Activated effector memory CD4-positive, alpha-beta T cell treated with anti-CD3 and anti-CD28 coated beads, Interleukin-2, amount 50 U/mL, for 16 hours (primary cell): ENCODE data around the gene LRRC8E.
"Not testable (repeated sequence)": the region's sequence is repeated elsewhere in the genome, so short reads cannot be mapped to it uniquely, and the experiment has no call there.

Experiments
- DNase-seq: peaks from one replicate; pipeline ENCODE4 v3.0.0-alpha.2; 2020

The LRRC8E gene

DNA sequence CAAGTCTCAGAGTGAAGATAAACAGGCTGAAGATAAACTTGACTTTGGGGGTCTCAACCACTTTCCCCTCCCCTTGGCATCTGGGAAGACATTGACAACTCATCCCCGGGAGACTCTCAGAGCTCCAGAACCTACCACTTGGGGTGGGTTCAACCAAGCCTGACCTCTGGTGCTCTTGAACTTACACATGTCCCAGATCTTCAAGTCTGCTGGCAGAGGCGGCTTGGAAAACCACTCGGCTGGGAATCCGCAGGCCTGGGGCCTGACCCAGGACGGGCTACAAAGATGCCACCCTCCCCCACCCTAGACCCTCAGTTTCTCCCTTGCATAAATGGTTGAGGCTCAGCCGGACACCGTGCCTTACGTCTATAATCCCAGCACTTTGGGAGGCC is 512 bp downstream of the LRRC8E start:
- DNase-seq: no peak

DNA sequence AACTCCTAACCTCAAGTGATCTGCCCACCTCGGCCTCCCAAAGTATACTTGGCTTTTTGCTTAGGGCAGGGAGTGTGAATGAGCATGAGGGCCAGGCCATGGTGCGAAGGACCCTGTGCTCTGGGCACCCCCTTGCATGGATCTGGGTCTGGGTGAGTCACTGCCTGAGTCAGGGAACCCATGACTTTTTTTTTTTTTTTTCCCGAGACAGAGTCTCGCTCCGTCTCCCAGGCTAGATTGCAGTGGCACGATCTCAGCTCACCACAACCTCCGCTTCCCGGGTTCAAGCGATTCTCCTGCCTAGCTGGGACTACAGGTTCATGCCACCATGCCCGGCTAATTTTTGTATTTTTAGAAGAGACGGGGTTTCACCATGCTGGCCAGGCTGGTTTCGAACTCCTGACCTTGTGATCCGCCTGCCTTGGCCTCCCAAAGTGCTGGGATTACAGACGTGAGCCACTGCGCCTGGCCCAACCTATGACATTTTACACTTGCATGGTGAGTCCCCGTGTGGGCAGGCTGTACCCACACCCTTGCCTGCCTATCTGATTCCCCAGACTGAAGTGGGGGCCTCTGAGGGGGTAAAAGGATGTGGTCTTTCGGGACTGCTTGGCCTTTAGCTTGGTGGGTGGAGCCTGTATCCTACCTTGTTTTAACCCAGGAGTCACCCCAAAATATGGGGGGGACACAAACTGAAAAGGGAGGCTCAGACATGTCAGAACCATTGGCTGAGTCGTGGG is 5.2 kb downstream of the LRRC8E start:
- DNase-seq: not testable (repeated sequence)

DNA sequence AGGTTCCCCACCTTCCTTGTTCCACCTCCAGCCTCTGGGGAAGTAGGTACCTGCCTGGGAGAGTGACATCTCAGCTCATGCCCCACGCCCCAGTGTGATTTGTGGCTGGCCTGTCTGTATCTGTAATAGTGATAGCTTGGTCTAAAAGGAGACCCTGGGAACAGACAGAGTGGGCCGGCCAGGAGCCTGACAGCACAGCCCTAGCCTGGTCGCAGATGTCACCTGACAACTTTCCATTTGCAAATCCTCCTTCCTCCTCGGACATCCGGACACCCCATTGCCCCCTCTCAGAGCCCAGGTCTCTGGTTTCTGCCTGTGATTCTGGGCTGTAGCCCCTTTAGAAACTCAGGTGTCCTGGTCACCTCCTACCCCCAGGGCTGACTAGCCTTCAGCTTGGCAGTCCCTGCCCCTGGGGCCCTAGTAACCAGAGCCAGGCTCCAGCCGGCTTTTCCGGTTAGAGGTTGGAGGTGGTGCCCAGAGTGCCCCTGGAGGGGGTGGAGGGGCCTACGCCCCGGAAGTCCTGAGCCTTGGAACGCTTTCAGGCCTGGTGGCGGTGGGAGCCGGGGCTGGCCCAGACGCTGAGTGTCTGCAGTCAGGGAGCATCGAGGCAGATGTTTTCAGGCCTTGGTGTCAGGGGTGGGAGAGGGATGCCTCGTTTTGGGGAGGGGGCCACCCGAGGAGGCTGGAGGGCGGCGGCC is 6.5 kb downstream of the LRRC8E start:
- DNase-seq: no peak

DNA sequence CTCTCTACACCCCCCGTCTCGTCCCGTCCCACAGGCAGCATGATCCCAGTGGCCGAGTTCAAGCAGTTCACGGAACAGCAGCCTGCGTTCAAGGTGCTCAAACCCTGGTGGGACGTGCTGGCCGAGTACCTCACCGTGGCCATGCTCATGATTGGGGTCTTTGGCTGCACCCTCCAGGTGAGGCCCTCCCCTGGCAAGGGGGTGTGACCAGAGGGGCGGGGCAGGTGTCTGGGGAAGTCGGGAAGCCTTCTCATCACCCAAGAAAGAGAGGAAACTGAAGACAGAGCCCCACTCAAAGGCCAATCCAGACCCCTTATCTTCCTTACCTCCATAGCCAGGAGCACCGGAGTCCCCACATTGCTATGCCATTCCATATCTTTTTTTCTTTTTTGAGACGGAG is 7.3 kb downstream of the LRRC8E start:
- DNase-seq: no peak

DNA sequence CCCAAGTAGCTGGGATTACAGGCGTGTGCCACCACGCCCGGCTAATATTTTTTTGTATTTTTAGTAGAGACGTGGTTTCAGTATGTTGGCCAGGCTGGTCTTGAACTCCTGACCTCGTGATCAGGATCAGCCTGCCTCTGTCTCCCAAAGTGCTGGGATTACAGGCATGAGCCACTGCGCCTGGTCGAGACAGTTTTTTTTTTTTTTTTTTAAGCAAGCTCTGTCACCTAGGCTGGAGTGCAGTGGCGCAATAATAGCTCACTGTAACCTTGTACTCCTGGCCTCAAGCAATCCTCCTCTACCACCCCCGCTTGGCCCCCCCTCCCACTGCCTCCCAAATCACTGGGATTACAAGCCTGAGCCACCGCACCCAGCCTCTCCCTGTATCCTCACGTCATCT is 9.0 kb downstream of the LRRC8E start:
- no peak for DNase-seq

DNA sequence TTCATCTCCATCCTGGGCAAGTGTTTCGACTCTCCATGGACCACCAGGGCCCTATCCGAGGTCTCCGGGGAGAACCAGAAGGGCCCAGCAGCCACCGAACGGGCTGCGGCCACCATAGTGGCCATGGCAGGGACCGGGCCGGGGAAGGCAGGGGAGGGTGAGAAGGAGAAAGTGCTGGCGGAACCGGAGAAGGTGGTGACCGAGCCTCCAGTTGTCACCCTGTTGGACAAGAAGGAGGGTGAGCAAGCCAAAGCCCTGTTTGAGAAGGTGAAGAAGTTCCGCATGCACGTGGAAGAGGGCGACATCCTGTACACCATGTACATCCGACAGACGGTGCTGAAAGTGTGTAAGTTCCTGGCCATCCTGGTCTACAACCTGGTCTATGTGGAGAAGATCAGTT is 10.7 kb downstream of the LRRC8E start:
- no peak for DNase-seq

DNA sequence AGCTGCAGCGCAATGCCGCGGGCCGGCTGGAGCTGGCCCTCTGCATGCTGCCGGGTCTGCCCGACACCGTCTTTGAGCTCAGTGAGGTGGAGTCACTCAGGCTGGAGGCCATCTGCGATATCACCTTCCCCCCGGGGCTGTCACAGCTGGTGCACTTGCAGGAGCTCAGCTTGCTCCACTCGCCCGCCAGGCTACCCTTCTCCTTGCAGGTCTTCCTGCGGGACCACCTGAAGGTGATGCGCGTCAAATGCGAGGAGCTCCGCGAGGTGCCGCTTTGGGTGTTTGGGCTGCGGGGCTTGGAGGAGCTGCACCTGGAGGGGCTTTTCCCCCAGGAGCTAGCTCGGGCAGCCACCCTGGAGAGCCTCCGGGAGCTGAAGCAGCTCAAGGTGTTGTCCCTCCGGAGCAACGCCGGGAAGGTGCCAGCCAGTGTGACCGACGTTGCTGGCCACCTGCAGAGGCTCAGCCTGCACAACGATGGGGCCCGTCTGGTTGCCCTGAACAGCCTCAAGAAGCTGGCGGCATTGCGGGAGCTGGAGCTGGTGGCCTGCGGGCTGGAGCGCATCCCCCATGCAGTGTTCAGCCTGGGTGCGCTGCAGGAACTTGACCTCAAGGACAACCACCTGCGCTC is 11.6 kb downstream of the LRRC8E start:
- DNase-seq: no peak

DNA sequence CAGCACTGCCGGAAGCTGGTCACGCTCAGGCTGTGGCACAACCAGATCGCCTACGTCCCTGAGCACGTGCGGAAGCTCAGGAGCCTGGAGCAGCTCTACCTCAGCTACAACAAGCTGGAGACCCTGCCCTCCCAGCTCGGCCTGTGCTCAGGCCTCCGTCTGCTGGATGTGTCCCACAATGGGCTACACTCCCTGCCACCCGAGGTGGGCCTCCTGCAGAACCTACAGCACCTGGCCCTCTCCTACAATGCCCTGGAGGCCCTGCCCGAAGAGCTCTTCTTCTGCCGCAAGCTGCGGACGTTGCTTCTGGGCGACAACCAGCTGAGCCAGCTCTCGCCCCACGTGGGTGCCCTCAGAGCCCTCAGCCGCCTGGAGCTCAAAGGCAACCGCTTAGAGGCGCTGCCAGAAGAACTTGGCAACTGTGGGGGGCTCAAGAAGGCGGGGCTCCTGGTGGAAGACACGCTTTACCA is 12.1 kb downstream of the LRRC8E start:
- DNase-seq: no peak

DNA sequence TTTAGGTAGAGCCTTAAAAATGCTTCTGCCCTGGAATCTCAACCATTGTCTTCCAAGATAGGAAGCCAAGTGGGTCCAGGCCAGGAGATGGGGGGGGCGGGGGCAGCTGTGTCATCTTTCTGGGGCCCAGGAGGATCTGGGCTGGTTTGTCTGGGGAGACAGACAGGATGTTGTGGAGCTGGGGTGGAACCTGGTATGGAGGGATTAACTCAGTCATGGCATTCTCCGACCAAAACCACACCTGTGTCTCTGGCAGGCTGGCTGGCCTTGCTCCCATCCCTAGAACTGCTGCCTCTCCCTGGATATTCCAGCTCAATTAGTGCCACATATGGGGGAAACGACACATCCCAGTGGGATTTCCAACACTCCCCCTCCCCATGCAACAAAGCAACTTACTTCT is 12.6 kb downstream of the LRRC8E start:
- no peak for DNase-seq

DNA sequence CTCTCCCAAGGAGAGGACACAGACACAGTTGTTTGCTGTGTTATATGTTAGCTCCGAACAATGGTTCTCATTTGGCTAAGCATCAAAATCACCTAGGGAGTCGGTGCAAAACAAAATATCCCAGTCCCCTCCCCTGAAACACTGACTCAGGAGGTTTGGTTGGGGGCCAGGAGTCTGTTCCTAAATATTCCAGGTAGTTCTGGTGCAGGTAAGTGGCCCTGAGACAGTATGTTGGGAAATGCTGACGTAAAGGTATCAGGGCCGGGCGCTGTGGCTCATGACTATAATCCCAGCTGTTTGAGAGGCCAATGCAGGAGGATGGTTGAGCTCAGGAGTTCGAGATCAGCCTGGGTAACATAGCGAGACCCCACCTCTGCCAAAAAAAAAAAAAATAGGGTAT is 13.0 kb downstream of the LRRC8E start:
- no peak for DNase-seq

DNA sequence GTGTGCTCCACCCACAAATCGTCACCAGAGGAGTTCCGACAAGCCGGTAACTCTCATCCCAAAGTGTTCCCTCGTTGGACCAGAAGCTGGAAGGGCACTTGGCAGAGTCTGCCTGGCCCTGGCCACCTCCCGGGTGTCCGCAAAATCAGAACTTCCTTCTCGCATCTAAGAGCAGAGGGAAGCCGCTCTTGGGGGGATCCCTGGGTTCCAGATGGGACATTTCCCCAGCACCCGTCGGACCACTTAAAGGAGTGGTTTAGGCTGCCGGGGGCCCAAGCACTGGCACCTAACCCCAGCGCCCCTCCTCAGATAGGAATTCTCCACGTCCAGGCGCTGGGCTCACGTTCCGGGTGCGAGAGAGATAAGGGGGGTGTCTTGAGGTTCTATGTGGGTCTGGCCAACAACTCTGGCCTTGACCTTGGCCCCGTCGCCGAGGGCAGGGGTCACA is 14.5 kb downstream of the LRRC8E start:
- DNase-seq: no peak

DNA sequence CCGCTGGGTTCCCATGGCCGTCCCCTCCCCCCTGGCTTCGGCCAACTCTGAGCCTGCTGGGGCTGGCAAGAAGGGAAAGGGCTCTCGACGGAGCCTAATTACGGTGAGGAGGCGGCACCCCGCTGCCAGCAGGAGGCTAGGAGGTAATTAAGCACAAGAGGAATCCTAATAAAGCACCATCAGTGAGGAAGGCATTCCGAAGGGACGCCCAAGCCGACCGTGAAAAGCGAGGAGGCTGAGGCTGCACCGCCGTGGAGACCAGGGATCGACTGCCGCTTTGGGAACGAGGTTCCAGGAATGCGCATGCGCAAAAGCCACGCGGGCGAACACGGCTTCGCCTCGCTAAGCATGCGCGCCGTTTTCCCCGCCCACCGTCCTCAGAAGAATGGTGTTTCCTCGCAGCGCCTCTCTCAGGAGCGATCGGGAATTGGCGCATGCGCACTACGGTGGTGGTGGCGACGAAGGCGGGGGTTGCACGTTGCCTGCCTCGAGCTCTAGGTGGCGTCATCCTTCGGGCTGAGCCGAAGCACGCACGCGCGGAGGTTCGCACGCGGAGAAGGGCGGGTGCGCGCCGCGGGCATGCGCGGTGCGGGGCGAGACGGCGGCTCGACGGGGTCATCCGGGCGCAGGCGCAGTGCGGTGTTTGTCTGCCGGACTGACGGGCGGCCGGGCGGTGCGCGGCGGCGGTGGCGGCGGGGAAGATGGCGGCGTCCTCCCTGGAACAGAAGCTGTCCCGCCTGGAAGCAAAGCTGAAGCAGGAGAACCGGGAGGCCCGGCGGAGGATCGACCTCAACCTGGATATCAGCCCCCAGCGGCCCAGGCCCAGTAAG is 15.1 kb downstream of the LRRC8E start, which contains the start of gene MAP2K7:
Gene MAP2K7, plus strand, starts transcription at position 634 of the 830 bp plus-strand sequence. Its CDS starts 68 bp downstream, at position 702.
- DNase-seq: peak; percentile 100

DNA sequence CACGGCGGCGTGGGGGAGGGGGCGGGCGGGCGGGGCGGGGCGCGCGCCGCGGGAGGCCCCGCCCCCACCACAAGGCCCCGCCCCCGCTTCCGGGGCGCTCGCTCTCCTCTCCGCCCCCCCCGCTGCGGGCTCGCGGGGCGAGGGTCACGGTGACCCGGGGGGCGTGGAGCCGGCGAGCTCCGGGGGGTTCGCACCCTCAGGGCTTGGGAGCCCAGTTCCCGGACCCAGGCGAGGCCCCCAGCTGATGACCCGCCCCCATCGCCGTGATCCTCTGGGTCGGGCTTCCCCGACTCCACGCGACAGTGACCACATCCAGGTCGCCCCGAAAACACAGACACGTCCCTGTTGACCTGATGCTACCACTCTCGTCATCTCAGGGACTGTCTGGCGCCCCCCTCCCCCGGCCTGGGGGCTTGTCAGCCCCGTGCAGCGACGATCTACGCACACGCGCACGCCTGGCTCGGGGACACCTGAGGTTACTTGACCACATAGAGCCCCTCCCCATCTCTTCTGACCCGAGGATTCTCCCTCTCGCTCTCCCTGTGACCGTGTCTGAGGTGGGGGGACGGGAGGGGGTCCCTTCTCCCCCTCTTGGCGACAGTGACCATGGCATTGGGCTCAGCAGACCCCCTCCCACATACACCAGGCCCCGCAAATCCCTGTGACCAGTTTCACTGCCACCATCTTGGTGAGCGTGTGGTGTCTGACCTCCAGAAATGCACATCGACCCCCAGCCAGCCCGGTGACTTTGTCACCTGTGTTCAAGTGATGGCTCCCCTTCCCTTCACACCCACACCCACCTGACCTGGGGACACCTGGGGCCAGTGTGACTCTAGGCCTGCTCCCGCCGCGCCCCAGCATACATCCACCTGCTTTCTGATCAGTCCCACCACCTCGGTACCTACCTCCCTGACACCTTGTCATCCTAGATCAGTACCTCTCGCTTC is 16.0 kb downstream of the LRRC8E start:
- no peak for DNase-seq

DNA sequence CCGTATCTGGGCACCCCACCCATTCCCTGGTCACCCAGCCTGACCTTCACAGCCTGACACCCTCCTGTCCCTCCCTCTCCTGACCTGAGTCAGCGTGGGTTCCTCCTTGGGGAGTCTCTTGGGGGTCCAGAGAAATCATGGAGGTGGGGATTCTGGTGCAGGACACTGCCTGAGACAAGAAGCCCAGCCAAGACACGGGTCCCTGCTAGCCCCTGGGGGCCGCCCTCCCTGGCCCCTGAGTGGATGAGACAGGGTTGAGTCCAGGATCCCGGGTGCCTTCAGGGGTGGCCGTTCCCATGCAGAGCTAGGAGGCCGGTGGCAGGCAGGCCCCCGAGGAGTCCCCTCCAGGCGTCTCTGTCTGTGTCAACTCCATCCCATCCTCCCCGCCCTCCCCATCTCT is 17.0 kb downstream of the LRRC8E start:
- no peak for DNase-seq

DNA sequence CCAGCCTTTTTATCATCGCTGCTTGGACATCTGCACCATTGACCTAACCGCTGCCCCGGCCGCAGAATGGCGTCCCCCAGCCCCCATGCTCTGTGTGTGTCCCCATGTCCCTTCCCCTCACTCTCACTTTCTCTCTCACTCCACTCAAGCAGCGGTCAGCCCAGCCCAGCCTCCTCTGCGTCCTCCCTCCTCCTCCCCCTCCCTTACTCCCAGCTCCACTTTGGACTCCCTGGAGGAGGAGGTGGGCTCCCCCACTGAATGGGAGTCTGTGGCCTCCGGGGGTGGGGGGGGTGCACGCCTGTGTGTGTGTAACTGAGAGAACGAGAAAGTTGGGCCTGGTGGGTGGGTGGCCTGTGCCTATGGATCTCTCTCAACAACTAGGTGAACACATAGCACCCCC is 17.5 kb downstream of the LRRC8E start:
- DNase-seq: no peak

DNA sequence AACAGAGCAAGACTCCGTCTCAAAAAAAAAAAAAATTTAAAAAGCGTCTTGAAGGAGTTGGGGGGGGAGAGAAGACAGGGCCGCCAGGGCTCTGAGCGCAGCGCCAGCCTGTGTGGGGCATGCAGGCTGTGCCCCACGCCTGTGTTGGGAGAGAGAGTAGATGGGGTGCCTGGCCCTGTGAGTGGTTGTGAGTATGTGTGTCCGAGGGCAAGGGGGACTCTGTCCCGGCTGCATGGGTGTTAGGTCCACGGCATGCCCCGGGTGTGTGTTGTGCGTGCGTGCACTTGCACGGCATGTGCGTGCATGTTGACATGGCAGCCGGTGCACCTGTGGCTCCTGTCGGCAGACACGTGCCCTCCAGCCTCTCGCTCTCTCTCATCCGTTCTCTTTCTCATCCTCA is 18.8 kb downstream of the LRRC8E start:
- DNase-seq: no peak

DNA sequence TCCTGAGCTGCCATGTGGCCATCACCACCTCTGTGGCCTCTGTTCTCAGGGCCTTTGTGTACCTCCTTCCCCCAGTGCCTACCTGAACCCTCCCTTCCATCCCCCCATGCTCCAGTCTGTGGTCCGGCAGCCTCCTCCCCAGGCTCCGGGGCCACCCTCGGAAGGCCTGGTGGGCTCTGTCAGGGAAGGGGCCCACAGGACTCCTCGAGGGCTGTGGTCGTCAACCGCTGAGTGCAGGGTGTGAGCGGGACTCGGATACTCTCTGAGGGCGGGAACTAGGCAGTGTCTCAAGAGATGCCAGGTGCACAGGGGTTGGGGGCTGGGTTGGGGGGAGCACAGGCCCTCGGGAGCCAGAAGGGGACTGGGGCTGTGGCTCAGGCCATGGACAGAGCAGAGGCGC is 19.2 kb downstream of the LRRC8E start:
- DNase-seq: no peak

DNA sequence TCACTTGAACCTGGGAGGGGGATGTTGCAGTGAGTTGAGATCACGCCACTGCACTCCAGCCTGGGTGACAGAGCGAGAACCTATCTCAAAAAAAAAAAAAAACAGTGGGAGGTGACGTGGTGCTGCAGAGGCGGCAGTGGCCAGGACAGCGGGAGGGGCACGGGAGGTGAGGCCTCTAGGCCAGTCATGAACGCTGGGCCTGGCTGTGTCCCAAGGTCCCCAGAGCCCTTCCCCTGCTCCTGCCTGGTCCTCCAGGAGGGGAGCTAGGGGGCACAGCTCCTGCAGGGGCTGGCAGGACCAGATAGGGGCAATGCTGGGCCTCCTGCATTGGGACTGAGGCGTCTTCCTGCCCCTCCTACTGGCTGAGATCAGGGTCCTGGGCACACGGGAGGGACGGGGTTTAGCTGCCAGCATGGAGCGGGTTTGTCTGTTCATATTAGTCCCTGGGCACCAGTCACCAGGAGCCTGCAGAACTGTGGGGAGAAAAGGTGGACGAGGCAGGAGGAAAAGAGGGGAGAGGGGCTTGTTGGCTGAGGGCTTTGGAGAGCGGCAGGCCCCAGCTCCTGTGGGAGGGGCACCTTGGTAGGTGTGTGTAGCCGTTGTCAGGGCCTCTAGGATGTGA is 19.9 kb downstream of the LRRC8E start:
- DNase-seq: no peak

DNA sequence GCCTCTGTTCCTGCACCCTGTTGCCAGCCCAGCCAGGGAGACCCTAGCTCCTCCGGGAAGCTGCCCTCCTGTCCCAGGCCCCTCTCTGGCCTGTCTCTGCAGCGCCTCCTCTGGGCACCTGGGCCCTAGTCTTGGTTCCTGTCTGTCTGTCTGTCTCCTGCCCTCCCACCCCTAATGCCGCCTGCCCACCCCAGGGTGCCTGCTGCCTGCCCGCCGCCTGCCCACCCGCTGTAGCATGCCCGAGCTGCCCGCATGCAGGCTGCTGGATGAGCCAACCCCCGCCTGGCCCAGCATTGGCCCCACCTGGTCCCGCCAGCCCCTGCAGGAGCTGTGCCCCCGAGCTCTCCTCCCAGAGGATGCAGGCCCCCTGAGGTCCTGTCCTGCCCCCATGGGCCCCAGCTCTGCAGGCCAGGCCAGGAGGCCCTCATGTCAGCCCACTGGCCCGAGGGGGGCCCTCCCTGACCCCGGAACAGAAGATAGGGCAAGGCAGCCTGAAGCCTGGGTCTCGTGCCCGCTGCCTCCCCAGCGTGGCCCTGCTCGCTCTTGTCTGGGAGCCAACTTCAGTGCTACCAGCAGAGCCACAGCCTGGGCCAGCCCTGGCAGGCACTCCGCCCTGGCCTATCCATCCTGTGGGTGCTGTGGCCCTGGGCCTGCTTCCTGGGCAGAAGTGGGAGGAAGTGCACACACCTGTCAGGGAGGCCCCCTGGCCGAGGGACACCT is 20.6 kb downstream of the LRRC8E start:
- DNase-seq: no peak

DNA sequence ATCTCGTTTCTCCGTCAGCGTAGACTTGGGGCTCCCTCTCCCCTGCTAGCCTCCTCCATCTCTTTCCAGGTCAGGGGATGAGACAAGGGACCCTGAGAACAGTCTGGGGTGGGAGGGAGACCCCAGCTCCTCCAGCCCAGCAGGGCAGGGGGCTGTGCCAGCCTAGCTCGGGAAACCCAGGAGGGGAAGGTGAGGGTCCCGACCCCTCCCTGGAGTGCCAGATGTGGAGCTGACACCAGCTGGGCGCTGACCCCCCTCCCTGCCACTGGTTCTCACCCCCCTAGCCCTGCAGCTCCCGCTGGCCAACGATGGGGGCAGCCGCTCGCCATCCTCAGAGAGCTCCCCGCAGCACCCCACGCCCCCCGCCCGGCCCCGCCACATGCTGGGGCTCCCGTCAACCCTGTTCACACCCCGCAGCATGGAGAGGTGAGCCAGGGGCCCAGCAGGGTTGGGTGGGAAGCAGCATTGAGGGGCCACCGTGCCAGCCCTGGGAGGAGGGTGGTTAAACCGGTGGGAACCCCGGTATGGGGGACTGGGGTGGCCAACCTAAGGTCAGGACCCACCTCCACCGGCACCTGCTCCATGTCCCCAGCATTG is 21.3 kb downstream of the LRRC8E start:
- no peak for DNase-seq
